HT-29 (cell line): ENCODE data around the gene SNCA. TPM values are rescaled to one million over a fixed set of nuclear protein-coding genes. Genes with fewer than 3 reads are reported as not detected.
A peak's percentile ranks its signal among the peaks of the same experiment; 100 is the strongest.

Experiments used
- DNase-seq: peaks from one replicate; pipeline ENCODE4 v3.0.0-alpha.2; 2015; ENCODE audit warnings: low spot score
- total RNA-seq: library from RNA; depleted of rRNA; stranded (reverse); fragments of >200 nt; shearing (Covaris generic); gene quantifications from 2 replicates; pipeline ENCODE4 v1.2.3, GENCODE V29; 2014

Gene SNCA
- total RNA-seq, 1 experiment from 2014 or later = not detected

GRCh38 chr4:89754531-89754930 lies 82.4 kb downstream of the SNCA start:
- DNase-seq = no peak

DNA sequence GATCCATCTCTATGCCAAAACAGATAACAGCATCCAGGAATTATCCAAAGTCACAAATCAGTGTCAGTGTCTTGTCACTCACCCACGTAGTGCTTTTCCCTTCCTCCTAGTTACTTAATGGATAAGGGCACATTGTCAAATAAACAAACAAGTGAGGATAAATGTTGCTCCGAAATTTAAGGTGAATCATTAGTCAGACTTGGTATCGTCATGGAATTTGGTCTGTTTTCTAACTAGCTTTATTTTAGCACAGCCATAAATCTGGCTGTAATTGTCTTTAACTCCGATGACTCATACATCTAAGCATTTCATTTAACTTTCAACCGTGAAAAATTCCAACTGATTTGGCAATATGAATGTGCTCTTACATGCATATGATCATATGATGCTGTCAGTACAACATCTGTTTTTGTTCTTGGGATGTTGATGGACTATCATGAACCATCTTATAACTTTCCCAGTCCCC lies 83.3 kb downstream of the SNCA start:
- DNase-seq = peak; percentile 66

- DNase-seq = no peak
Measured at GRCh38 chr4:89752932-89753598, 83.9 kb downstream of the SNCA start.

- DNase-seq = no peak
Measured at GRCh38 chr4:89751416-89751815, 85.5 kb downstream of the SNCA start.

DNA sequence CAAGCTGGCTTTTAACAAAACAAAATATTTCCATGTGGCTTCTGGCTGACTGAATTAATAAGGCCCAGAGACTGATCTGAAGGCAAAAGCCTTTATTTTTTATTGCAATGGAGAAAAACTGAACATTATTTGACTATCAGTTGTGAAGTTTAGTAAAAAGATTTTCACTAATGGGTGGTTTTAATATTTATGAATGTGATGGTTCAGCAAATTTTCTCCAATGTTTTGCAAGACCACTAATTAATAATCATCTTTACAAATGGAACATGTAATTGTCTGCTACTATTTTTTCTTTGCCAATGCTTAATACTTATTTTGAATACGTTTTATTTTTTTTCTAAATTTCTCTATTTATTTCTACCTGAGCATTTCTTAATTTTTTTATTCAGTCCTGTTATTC lies 90.6 kb downstream of the SNCA start:
- no peak for DNase-seq

DNA sequence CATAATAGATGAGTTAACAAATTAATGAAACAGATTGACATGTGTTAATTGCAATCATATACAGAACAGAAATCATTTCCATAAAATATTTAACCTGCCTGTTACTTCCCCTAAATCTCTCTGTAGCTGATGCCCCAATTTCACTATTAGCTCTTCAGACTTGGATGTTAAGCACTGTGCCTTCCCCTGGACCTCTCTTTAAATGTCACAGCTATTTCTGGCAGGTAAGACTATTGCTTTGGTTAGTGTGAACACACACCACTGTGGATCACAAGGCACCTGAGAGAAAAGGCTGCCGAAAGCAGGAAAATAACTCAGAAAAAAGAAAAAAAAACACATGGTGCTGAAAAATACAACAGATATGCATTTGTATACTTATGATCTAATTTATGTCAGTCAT lies 91.3 kb downstream of the SNCA start:
- no peak for DNase-seq

- DNase-seq = no peak
Measured at GRCh38 chr4:89744914-89745313, 92.0 kb downstream of the SNCA start.

- DNase-seq = no peak
Measured at GRCh38 chr4:89741768-89742167, 95.2 kb downstream of the SNCA start.

DNA sequence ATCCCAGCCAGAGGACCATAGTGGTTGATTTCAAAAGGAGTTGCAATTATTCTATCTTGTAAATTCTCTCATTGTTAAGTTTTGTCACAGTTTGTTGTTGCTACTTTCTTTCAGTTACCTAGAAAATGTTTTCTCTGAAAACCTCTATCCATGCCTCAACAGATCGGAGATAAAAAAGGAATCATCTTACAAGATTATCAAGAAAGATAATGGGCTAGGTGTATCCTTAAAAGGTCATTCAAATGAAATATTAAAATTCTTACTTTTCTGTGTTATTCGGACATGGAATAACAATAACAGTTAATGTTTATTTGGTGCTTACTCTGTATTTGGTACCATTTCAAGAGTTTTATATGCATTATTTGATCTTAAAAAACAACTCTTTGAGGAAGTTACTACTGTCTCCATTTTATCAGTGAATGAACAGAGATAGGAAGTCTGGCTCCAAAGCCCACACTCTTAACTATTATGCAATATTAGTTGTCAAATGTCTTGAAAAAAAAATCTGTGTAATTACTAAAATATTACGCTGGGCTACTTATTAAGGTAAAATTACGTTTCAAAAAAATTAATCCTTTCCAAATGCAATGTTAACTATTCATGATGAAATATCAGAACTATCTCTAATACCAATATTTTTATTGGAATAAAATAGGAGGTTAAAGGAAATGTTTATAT lies 97.5 kb downstream of the SNCA start:
- no peak for DNase-seq

GRCh38 chr4:89737888-89738287 lies 99.1 kb downstream of the SNCA start:
- DNase-seq = peak; percentile 29

- no peak for DNase-seq
Measured at GRCh38 chr4:89733946-89734345, 103.0 kb downstream of the SNCA start.

DNA sequence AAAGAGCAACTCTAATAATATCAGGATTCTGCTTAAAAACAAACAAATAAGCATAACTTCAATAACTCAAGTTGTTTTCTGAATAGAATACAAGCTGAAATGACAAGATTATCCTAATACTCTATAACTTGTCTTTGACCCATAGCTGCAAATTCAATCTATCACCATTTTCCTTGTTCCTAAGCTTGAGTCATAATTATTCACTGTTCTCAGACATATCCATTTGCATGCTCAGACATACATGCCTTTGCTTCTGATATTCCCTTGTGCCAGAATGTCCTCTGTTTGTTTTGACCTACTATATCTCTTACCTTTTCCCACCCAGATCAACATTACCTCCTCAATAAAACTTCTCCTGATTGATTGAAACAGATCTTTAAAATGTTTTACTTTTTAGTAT lies 109.7 kb downstream of the SNCA start:
- DNase-seq = no peak

- no peak for DNase-seq
Measured at GRCh38 chr4:89725268-89725667, 111.7 kb downstream of the SNCA start.

DNA sequence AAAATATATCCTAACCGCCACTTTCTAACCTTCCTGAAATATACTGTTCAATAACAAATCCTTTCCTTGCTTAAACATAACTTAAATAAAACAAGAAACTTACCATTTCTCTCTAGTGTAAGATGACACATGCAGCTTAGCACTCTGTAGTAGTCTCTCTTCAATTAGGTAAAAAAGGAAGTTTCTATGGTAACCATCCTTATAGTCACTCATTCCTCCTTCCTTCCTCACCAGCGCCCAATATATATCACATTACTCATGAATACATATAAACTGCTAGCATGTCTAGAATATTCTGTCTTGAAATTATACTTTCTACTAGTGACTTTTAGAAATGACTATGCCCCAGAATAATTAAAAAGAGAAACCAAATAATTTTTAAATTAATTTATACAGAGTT lies 112.2 kb downstream of the SNCA start:
- DNase-seq = no peak

GRCh38 chr4:89723096-89723495 lies 113.9 kb downstream of the SNCA start:
- no peak for DNase-seq

- DNase-seq = no peak
Measured at GRCh38 chr4:89722517-89722916, 114.4 kb downstream of the SNCA start.

GRCh38 chr4:89720981-89721380 lies 116.0 kb downstream of the SNCA start:
- no peak for DNase-seq

DNA sequence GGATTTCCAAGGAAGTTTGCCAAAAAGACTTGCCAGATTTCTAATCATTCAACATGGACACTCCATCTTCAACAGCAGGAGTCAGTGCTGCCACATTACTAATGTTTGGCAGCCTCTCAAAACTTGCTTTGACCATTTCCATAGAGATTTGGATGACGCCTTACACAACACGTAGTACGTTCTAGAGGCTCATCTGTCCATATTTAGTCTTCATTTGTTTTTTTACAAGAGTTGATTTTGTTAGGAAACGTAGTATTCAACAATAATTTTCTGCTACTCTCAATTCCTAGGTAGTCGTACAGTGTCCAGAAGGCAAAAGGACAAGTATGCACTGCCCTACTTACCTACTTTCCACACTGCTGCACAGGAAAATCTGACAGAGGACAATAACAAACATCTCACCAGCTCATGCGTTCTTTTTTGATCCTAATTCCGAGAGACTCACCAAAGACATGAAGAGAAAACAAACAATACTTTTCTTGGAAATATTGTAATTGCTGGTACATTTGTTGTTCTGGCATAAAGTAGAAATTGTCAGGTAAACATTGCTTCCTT lies 117.3 kb downstream of the SNCA start:
- DNase-seq = no peak

DNA sequence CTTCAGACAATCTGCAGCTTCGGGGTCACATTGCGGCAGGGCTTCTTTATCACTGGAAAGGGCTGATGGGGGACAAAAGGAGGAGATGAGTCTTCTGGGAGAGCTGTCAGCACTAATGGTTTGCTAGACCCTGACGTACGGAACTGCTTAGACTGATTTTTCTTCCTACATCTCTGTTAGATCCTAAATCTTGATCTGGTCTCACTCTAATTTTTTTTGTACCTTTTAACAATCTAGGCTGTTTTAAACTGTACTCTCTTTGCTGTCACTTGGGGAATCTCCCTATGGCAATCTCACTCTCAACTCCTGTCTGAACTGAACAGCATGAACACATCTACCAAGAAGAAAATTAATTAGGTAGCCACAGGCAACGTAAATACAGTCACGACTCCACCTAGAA lies 120.1 kb downstream of the SNCA start:
- no peak for DNase-seq

GRCh38 chr4:89715631-89716030 lies 121.3 kb downstream of the SNCA start:
- DNase-seq = no peak

GRCh38 chr4:89712827-89713226 lies 124.1 kb downstream of the SNCA start:
- DNase-seq = no peak

DNA sequence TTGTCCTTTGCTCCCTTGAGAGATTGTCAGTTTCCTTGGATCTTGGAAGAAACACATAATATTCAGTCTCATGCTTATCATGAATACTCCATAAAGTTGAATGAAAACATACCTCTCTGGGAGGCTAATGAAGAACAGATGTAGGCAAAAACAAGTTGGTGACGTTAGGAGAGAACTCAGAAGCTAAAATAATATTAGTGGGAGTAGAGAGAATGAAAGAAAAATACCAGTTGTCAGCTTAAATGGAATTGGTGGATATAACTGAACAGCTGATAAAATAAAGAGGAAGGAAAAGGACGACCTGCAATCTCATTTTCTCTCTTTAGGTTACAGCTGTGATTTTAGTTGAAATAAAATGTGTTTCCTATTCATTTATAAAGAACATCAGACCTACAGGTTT lies 124.8 kb downstream of the SNCA start:
- DNase-seq = no peak

- DNase-seq = no peak
Measured at GRCh38 chr4:89708903-89709421, 128.0 kb downstream of the SNCA start.
